OCI-M1 (cell line): ENCODE results near the gene DCDC2.
A peak's percentile ranks its signal among the peaks of the same experiment; 100 is the strongest.
"Not testable (repeated sequence)": the region's sequence is repeated elsewhere in the genome, so short reads cannot be mapped to it uniquely, and the experiment has no call there.

ENCODE experiments used
- DNase-seq: peaks from one replicate; lab custom pipeline; 2025; lab: John Stamatoyannopoulos, UW

Gene DCDC2

DNA sequence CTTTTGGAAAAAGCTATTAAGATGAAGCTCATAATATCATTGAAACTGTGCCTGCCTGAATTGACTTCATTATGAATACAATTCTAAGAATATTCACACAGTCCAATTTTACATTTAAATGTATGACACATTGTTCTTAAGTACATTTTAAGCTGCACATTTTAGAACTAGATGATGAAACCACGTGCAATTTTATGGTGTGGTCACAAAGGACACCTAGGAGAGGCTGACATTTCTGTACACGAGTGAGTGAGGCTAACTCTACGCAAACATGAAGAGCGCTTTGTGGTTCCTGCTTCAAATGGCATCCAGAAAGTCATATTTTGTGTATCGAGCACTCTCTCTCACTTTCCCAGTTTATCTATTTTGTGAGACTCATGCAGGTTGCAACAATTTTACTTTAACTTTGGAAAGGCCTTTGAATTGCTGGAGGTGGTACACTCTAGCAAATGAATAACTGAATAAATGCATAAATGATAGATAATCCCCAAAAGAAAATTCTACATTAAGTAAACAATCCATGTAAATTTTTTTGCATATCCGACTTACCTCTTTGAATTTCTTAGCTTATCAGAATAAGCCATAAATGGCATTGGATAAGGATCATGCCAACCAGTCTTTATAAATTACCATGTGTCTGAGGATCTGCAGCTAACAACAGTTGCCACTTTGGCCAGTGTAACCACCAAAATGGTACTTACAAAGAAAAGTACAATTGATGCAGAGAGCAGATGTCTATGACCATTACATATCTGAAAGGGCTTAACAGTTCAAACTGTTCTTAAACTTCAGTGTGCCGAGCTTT, 134.5 kb downstream of the DCDC2 start:
- peak; percentile 79 for DNase-seq

DNA sequence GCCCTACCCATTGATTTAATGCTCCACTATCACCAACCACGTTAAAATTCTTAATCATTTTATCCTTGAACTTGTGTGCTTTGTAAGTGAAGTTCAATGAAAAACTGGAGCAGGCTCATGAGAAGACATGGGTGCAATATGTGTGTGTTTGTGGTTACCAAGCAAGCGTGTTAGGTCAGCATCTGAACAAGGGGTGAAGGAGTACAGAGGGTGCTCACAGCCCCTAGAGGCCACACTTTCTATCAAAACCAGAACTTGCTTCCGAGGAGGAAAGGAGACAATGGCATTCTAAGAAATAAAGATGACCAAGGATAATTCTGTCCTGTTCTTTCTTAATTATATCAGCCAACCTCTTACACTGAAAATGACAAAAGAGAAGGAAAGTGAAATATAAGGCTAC, 138.2 kb downstream of the DCDC2 start:
- DNase-seq: no peak

DNA sequence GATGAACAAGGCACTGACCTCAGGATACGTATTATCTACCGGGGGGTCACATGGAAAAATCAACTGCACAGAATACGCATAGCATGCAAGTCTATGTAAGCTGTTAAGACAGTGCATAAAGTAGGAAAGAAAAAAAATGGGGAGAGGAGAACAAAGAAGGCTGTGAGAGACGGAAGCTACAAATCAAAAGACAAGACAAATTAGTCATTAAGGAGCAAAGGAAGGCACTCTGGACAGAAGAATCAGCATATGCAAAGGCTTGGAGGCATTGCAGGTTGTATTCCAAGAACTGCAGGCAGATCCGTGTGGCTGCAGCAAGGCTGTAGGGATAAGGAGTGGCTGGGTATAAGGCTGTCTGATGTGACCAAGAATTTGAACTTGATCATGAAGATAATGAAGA, 142.9 kb downstream of the DCDC2 start:
- no peak for DNase-seq

- DNase-seq: no peak
Observed at GRCh38 chr6:24207413-24207812, 150.4 kb downstream of the DCDC2 start.

DNA sequence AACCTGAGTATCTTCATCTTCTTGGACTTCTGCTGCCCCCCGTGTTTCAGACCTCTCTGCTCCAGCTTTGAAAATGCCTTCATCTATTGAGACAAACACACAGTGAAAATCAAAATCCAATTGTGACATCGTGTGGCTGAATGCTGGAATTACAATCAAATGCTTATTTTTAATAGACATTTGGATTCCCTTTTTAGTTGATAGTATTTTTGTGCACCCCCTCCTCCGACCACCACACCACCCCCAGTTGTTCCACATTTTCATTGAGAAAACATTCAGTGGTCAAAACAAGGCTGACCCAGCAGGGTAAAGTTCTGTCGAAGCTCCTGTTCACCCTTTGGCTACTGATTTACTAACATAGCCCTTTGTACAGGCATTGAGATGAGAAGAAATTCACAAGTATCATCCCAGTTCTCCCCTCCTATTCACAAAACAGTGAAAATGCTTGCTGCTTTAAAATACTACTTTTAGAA, 152.8 kb downstream of the DCDC2 start:
- peak; percentile 61 for DNase-seq

DNA sequence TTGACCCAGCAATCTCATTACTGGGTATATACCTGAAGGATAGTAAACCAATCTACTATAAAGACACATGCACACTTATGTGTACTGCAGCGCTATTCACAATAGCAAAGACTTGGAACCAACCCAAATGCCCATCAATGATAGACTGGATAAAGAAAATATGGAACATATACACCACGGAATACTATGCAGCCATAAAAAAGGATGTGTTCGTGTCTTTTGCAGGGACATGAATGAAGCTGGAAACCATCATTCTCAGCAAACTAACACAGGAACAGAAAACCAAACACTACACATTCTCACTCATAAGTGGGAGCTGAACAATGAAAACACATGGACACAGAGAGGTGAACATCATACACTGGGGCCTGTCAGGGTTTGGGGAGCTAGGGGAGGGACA, 153.7 kb downstream of the DCDC2 start:
- not testable (repeated sequence) for DNase-seq

- no peak for DNase-seq
Observed at GRCh38 chr6:24197892-24198291, 160.0 kb downstream of the DCDC2 start.

DNA sequence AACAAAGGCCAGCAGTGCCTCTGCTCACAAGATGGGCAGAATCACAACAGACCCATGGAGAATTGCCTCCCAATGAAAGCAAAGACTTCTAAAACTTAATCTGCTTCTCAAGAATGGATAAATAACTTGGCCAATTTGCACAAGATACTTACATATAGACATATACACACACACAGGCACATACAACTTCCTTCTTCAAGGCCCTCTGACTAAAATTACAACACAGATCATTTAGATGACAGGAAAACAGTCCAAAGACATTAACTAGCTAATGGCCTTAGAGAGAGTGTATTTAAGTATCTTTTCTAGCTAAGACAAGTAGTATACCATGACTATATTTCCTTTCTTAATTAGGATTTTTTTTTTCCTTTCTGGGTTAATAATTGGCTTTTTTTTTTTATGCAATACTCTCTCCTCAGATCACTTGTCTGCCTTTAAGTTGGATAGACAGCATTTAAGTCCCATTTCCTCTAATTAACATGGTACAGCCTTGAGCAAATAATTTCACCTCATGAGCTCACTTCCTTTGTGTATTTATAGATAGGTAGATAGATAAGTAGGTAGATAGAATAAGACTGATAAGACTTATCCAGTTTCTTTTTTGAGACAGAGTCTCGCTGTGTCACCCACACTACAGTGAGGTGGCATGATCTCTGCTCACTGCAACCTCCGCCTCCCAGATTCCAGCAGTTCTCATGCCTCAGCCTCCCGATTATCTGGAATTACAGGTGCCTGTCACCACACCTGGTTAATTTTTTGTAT, 161.8 kb downstream of the DCDC2 start:
- DNase-seq: no peak

DNA sequence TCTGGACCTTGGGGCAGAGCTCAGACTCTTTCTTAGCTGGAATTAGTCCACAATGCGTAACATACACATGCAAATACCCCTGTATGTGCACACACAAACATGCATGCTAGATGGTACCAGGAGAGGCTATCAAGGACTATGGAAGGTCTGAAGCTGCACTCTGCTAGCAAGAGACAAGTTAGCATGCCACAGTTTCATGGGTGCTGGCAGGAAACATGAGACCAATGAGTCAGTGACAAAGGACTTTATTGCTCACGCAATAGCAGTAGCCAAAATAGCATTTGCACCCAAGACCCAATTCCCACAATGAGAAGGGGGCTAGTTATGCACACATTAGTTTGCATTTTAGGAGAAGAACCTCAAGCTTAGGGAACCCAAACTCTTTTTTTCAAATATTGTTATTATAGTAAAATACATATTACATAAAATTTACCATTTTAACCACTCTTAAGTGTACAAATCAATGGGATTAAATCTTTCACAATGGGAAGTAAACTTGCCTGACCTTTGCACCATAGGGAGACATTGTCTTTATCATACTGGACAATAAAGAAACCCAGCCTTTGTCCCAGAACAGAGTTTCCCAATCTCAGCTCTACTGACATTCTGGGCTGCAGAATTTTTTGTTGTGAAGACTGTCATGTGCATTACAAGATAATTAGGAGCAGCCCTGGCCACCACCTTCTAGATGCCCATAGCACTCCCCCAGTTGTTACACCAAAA, 162.7 kb downstream of the DCDC2 start:
- DNase-seq: no peak

DNA sequence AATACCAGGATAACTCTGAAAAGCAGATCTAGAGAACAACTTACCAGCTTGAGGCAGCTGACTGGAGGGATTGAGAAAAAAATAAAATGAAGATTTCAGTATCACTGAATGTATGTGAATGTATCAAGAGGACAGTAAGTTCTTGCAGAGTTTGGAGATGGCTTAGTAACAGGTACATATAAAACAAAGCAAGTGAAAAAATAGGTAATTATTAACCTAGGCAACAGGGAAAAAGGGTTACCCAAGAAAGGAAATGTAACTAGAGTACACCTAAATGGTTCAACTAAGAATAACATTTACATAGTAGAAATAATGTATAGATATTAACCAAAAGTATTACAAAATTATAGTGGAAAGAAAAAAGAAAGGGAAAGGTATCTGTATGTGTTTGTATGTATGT, 164.5 kb downstream of the DCDC2 start:
- DNase-seq: no peak

DNA sequence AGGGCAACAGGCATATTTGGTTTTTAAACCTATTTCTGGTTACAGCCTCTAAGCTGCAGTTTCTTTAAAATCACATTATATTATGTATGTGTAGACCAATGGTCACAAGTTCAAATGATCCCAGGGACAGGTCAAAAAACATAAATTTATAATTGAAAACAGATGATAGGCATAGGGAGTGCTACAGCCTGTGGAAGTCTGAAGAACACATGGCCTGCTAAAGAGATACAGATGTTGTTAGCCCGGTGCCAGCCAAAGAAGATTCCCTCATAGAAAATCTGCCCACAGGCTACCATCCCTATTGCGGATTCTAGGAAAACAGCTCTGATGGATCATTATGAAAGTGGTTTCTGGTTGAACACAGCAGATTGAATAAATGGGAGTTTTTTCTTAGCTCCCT, 166.5 kb downstream of the DCDC2 start:
- no peak for DNase-seq

GRCh38 chr6:24188578-24189080, 169.2 kb downstream of the DCDC2 start:
- no peak for DNase-seq

DNA sequence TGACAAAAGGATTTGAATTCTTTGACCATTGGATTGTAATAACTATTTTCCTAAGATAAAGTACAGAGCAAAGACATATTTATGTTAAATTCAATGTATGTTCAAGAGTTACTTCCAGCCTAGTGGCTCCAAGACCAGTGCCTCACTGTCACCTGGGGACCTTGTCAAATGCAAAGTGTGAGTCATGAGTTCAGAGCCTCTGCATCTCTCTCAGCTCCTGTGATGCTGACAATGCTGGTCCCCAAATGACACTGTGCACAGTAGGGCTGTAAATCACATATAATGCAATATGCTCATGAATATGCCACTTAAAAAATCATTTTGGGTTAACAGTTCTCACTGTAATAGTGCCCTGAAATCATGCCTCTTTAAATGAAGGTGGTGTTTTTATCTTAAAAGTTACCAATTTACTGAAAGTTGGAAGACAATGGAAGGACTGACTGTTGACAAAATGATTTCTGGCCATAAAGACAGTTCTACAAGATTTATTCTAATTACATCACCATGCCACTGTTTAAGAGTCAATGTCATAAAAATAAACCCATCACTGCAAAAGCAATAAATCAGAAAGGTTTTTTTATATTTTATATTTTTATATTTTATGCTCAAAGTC, 169.8 kb downstream of the DCDC2 start:
- no peak for DNase-seq

GRCh38 chr6:24186349-24186748, 171.5 kb downstream of the DCDC2 start:
- no peak for DNase-seq

GRCh38 chr6:24183584-24183983, 174.3 kb downstream of the DCDC2 start:
- DNase-seq: no peak

GRCh38 chr6:24157886-24158285, 200.0 kb downstream of the DCDC2 start:
- DNase-seq: no peak

DNA sequence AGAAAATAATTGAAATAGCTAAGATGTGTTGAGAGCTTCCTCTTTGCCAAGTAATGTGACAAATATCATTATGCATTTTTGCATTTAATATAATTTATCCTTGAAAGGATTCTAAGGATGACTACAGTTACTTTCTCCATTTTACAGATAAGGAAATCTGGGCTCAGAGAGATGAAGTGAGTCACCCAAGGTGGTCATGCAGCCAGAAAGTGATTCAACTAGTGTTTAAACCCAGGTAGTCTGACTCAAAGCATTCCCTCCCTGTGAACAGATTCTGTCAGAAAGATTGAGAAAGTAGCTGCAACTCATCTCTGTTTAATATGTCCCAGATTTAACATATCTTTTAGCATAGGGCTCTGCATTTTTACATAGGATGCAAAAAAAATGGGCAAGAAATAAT, 203.7 kb downstream of the DCDC2 start:
- no peak for DNase-seq

DNA sequence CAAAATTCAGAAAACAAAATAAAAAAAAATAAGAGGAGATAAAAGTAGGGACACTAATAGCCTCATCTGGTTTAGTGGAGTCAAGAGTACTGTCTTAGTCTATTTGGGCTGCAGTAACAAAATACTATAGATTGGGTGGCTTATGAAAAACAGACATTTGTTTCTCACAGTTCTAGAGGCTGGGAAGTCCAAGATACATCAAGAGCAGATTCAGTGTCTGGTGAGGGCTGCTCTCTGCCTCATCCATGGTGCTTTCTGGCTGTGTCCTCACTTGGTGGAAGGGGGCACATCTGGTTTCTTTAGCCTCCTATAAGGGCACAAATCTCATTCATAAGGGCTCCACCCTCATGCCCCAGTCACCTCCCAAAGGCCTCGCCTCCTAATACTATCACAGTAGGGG, 205.8 kb downstream of the DCDC2 start:
- DNase-seq: no peak

DNA sequence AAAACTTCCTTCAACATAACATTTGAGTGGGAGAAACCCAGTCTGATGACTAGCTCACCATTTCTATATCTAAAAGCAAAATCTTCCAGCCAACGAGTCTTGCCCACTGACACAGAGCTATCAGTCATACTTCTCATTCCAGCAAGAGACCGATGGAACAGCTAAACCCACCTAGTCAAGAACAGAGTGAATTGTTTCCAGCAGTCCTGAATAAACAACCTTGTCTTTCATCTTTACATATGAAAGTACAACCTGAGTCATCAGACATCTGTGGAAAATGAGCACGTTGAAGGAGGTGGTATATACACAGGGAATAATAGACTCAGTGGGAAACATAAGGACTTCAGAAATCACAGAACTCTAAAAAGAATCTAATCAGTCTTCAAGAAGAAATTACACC, 208.0 kb downstream of the DCDC2 start:
- DNase-seq: no peak

DNA sequence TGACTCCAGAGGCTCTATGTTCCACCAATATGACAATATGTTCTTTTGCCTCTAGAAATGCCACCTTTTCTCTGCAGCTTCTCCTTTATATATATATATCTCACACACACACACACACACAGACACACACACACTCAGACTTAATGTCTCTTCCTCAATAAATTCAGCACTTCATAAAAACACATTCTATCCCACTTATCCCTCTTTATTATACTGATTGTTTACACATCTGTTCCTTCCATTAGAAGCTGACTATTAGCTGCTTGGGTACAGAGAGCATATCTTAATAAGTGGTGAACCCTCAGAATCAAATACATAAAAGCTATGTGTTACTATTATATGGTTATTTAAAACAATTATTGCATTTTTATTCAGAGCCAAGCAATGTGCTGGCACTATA, 208.6 kb downstream of the DCDC2 start:
- no peak for DNase-seq

GRCh38 chr6:24148684-24149083, 209.2 kb downstream of the DCDC2 start:
- DNase-seq: no peak

DNA sequence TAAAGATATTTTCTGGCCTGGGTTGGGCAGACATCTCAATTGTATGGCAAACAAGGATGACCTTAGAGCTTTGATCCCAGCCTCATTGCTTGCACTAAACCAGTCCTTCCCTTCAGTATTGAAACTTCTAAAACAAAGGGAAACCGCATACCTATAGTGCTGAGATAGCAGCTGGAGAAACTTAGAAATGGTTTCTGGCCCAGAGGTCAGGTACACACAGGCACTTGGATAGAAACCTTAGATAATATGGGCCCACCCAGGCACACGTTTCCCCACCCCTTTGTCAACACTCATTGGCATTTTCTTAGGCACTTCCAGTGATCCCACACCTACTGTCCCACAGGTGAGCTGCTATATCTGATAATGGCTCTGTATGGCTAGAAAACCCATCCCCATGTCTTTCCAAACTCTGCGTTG, 209.7 kb downstream of the DCDC2 start:
- DNase-seq: no peak
